ENCODE measurements around the gene NLRC4. TPM values are rescaled to one million over a fixed set of nuclear protein-coding genes. Genes with fewer than 3 reads are reported as not detected.

NLRC4 gene
- total and polyA plus RNA-seq, 2 of the 8 experiments (the other 6 are each of a cell fraction or from before 2014, with no cell fraction given), result not detected

DNA sequence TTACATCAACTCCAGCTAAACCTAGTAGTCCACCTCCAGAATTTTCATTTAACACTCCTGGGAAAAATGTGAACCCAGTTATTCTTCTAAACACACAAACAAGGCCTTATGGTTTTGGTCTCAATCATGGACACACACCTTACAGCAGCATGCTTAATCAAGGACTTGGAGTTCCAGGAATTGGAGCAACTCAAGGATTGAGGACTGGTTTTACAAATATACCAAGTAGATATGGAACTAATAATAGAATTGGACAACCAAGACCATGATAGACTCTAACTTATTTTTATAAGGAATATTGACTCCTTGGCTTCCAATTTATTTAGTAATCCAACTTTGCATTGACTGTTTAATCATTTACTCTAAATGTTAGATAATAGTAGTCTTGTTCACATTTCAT is 44.2 kb downstream of the NLRC4 start:
- H2BK120ac ChIP-seq (replicated peaks; ENCODE audit: low read depth, low read length), result no peak overlapping the region
- TF ChIP-seq POU5F1 (IDR thresholded peaks at IDR 0.05; ENCODE audit: low read depth, low read length) (no peak), USF2 (IDR thresholded peaks at IDR 0.05; ENCODE audit: low read length) (no peak), SP4 (IDR thresholded peaks at IDR 0.05; ENCODE audit: low read length) (no peak), BCL11A (IDR thresholded peaks at IDR 0.05; ENCODE audit: low read depth in 2 of 2, low read length in 2 of 2) (no peak), JUND (IDR thresholded peaks at IDR 0.05; ENCODE audit: low read length) (no peak)
- no peak overlapping the region for H3K4me2 ChIP-seq (ENCODE audit: insufficient read depth in 1 of 2, low read depth in 2 of 2, low read length in 2 of 2)
- no peak overlapping the region for H3K9ac ChIP-seq (replicated peaks in 1 of 4; ENCODE audit: extremely low read depth in 1 of 4, low read depth in 3 of 4, low read length in 3 of 4)
- H3K4ac ChIP-seq (replicated peaks; ENCODE audit: insufficient read length, low read depth, low read length), result no peak overlapping the region
- no peak overlapping the region for H2BK12ac ChIP-seq (ENCODE audit: low read depth, low read length)
- no peaks in the 10 kb centered on the region for H3K4me1 ChIP-seq (replicated peaks in 1 of 4; ENCODE audit: control insufficient read depth in 3 of 4, insufficient read depth in 4 of 4, low read length in 3 of 4)
- H3K27ac ChIP-seq (ENCODE audit: low read depth, low read length), result no peak overlapping the region
- no peaks in the 10 kb centered on the region for H4K20me1 ChIP-seq (replicated peaks in 1 of 2; ENCODE audit: control insufficient read depth in 1 of 2, insufficient read depth in 2 of 2, low read length in 2 of 2)
- no peak overlapping the region for H3K14ac ChIP-seq (ENCODE audit: insufficient read length)
- H2AK5ac ChIP-seq (ENCODE audit: low read depth, low read length), result no peak overlapping the region
- no peak overlapping the region for H3K56ac ChIP-seq (replicated peaks; ENCODE audit: insufficient read length, low read depth, low read length)
- no peak overlapping the region for H4K91ac ChIP-seq (replicated peaks; ENCODE audit: insufficient read length, low read length)
- H3K9me3 ChIP-seq (ENCODE audit: insufficient read depth in 2 of 2, low read depth in 1 of 2, low read length in 1 of 2), result no peaks in the 10 kb centered on the region
- H4K8ac ChIP-seq (ENCODE audit: extremely low read depth, insufficient read depth, low read length), result no peak overlapping the region
- FAIRE-seq (no peak), DNase-seq (ENCODE audit: low read depth in 1 of 2, low spot score in 2 of 2) (no peak)
- H3K36me3 ChIP-seq (ENCODE audit: control insufficient read depth in 2 of 4, insufficient read depth in 4 of 4, low read length in 3 of 4), result peaks cover 0 to 20% (median 7%) of the 10 kb centered on the region in 4 experiments; a peak in 5 of 8 replicates
- H3K18ac ChIP-seq (ENCODE audit: extremely low read depth, low read length), result no peak overlapping the region
- H3K23me2 ChIP-seq (ENCODE audit: low read depth, low read length), result no peaks in the 10 kb centered on the region
- no peaks in the 10 kb centered on the region for H3K79me2 ChIP-seq (ENCODE audit: control insufficient read depth in 1 of 2, insufficient read depth in 2 of 2, low read length in 2 of 2)
- H3K79me1 ChIP-seq (ENCODE audit: low read depth, low read length), result no peaks in the 10 kb centered on the region
- H2BK15ac ChIP-seq (ENCODE audit: low read length), result no peak overlapping the region
- no peak overlapping the region for H3K4me3 ChIP-seq (ENCODE audit: extremely low read depth in 1 of 4, insufficient read depth in 2 of 4, low read depth in 3 of 4, low read length in 4 of 4)
- no peak overlapping the region for H2BK20ac ChIP-seq (ENCODE audit: low read length)
- ChIA-PET POLR2A (ENCODE audit: partially characterized antibody) (no interaction called here), CTCF (ENCODE audit: partially characterized antibody) (no interaction called here)
- H2BK5ac ChIP-seq (ENCODE audit: low read depth, low read length), result no peak overlapping the region
- H3K23ac ChIP-seq (ENCODE audit: insufficient read length), result no peak overlapping the region
- H2AFZ ChIP-seq (ENCODE audit: low read length), result no peak overlapping the region
- no peak overlapping the region for H4K5ac ChIP-seq (ENCODE audit: insufficient read length, low read depth, low read length)
- no peaks in the 10 kb centered on the region for H3K27me3 ChIP-seq (replicated peaks in 1 of 4; ENCODE audit: control insufficient read depth in 3 of 4, extremely low read depth in 1 of 4, insufficient read depth in 3 of 4, low read length in 3 of 4)

Measured in H1 (cell line).